ENCODE data around the gene CD93. TPM values are rescaled to one million over a fixed set of nuclear protein-coding genes. Genes with fewer than 3 reads are reported as not detected.

The CD93 gene
- total RNA-seq, 2 experiments from 2014 or later, result 1.1 TPM

GRCh38 chr20:23059846-23060245, 26.3 kb downstream of the CD93 start:
- Mint-ChIP-seq H3K27ac (no peak overlapping the region), H3K4me3 (no peak overlapping the region), H3K4me1 (ENCODE audit: low read depth) (no peaks in the 10 kb centered on the region), H3K36me3 (ENCODE audit: low read depth) (no peaks in the 10 kb centered on the region), H3K27me3 (peaks cover 3% of the 10 kb centered on the region), H3K9me3 (no peaks in the 10 kb centered on the region)
- Histone ChIP-seq H3K4me1 (ENCODE audit: insufficient read depth, low read length) (no peaks in the 10 kb centered on the region), H3K4me3 (ENCODE audit: low read length) (no peak overlapping the region), H3K27me3 (ENCODE audit: control insufficient read depth in 1 of 2, insufficient read depth in 2 of 2, low read length in 2 of 2) (peaks cover 0 to 2% of the 10 kb centered on the region in 2 experiments), H3K9me3 (ENCODE audit: control insufficient read depth in 1 of 2, insufficient read depth in 1 of 2, low read length in 2 of 2) (no peaks in the 10 kb centered on the region), H3K27ac (ENCODE audit: low read depth in 1 of 2, low read length in 2 of 2) (no peak overlapping the region), H3K36me3 (ENCODE audit: insufficient read depth, low read length) (no peaks in the 10 kb centered on the region)
- no peak for TF ChIP-seq CTCF (IDR thresholded peaks at IDR 0.05)
- intact Hi-C loops (cut with DNase I, micrococcal nuclease), result no loop called here
- ATAC-seq (ENCODE audit: poor library complexity), result no peak
- POLR2A ChIA-PET, result no interaction called here
- CTCF ChIA-PET, result no interaction called here
- no peak for DNase-seq

GRCh38 chr20:23059001-23059400, 27.1 kb downstream of the CD93 start:
- H3K4me3 ChIP-seq (ENCODE audit: low read length), result no peak overlapping the region
- POLR2A ChIA-PET, result no interaction called here
- CTCF ChIA-PET, result no interaction called here
- H3K9me3 ChIP-seq (ENCODE audit: control insufficient read depth in 1 of 2, insufficient read depth in 1 of 2, low read length in 2 of 2), result no peaks in the 10 kb centered on the region
- H3K36me3 ChIP-seq (ENCODE audit: insufficient read depth, low read length), result no peaks in the 10 kb centered on the region
- H3K4me1 Mint-ChIP-seq (ENCODE audit: low read depth), result no peaks in the 10 kb centered on the region
- DNase-seq (no peak), ATAC-seq (ENCODE audit: poor library complexity) (no peak)
- H3K27ac ChIP-seq (ENCODE audit: low read depth in 1 of 2, low read length in 2 of 2), result no peak overlapping the region
- intact Hi-C loops (cut with DNase I, micrococcal nuclease), result no loop called here
- peaks cover 0 to 2% of the 10 kb centered on the region in 2 experiments for H3K27me3 ChIP-seq (ENCODE audit: control insufficient read depth in 1 of 2, insufficient read depth in 2 of 2, low read length in 2 of 2)
- no peaks in the 10 kb centered on the region for H3K36me3 Mint-ChIP-seq (ENCODE audit: low read depth)
- H3K9me3 Mint-ChIP-seq, result no peaks in the 10 kb centered on the region
- H3K27me3 Mint-ChIP-seq, result peaks cover 3% of the 10 kb centered on the region
- no peaks in the 10 kb centered on the region for H3K4me1 ChIP-seq (ENCODE audit: insufficient read depth, low read length)
- H3K27ac Mint-ChIP-seq, result no peak overlapping the region
- H3K4me3 Mint-ChIP-seq, result no peak overlapping the region
- TF ChIP-seq CTCF (IDR thresholded peaks at IDR 0.05), result no peak

GRCh38 chr20:23058240-23058639, 27.9 kb downstream of the CD93 start:
- no peak for DNase-seq
- intact Hi-C loops (cut with DNase I, micrococcal nuclease), result no loop called here
- no peak overlapping the region for H3K4me3 ChIP-seq (ENCODE audit: low read length)
- H3K36me3 Mint-ChIP-seq (ENCODE audit: low read depth), result no peaks in the 10 kb centered on the region
- no peaks in the 10 kb centered on the region for H3K9me3 ChIP-seq (ENCODE audit: control insufficient read depth in 1 of 2, insufficient read depth in 1 of 2, low read length in 2 of 2)
- peaks cover 7% of the 10 kb centered on the region for H3K27me3 Mint-ChIP-seq
- H3K4me1 Mint-ChIP-seq (ENCODE audit: low read depth), result no peaks in the 10 kb centered on the region
- no peaks in the 10 kb centered on the region for H3K4me1 ChIP-seq (ENCODE audit: insufficient read depth, low read length)
- no peak overlapping the region for H3K27ac Mint-ChIP-seq
- no peak for ATAC-seq (ENCODE audit: poor library complexity)
- no peak overlapping the region for H3K27ac ChIP-seq (ENCODE audit: low read depth in 1 of 2, low read length in 2 of 2)
- H3K4me3 Mint-ChIP-seq, result no peak overlapping the region
- H3K9me3 Mint-ChIP-seq, result no peaks in the 10 kb centered on the region
- ChIA-PET CTCF (no interaction called here), POLR2A (no interaction called here)
- no peaks in the 10 kb centered on the region for H3K36me3 ChIP-seq (ENCODE audit: insufficient read depth, low read length)
- TF ChIP-seq CTCF (IDR thresholded peaks at IDR 0.05), result no peak
- peaks cover 0 to 2% of the 10 kb centered on the region in 2 experiments for H3K27me3 ChIP-seq (ENCODE audit: control insufficient read depth in 1 of 2, insufficient read depth in 2 of 2, low read length in 2 of 2)

Data from CD4-positive, alpha-beta T cell (primary cell).